Transverse colon (tissue), 4 donors: Measurements from ENCODE around the gene LTBP2. TPM values are rescaled to one million over a fixed set of nuclear protein-coding genes. Genes with fewer than 3 reads are reported as not detected.

Source experiments
- DNase-seq: peaks from one replicate; pipeline ENCODE4 v3.0.0-alpha.2; 2019
- H3K27ac ChIP-seq, 4 donors: fragments of 200-600 bp; sonication (generic); 2 replicates each; pipeline ENCODE4 v1.5.1; 2016 to 2018; ENCODE audit warnings: inconsistent platforms in 4 of 4
- H3K27me3 ChIP-seq: fragments of 200-600 bp; sonication (generic); 2 replicates; pipeline ENCODE4 v1.5.1; 2017; ENCODE audit warnings: inconsistent platforms
- H3K36me3 ChIP-seq, 4 donors: fragments of 200-600 bp; sonication (generic); 2 replicates each; pipeline ENCODE4 v1.5.1; 2017 to 2019; ENCODE audit warnings: inconsistent platforms in 4 of 4
- H3K4me1 ChIP-seq, 4 donors: fragments of 200-600 bp; sonication (generic); 2 replicates each; pipeline ENCODE4 v1.5.1; 2017 to 2020; ENCODE audit warnings: inconsistent platforms in 4 of 4
- H3K4me3 ChIP-seq, 4 donors: fragments of 200-600 bp; sonication (generic); 1 replicate in 1 of 4; 2 replicates in 3 of 4; pipeline versions ENCODE4 v1.5.1 to v1.6.1; 2017 to 2019; ENCODE audit warnings: inconsistent platforms in 4 of 4
- H3K9me3 ChIP-seq, 2 donors: fragments of 200-600 bp; sonication (generic); 2 replicates each; pipeline ENCODE4 v1.5.1; 2017 to 2019; ENCODE audit warnings: inconsistent platforms in 2 of 2
- EP300 ChIP-seq: sonication (generic); formaldehyde crosslinking; IDR thresholded peaks from one replicate; pipeline ENCODE4 v1.6.1; 2017; ENCODE audit warnings: antibody characterized with exemption, low read depth
- POLR2A ChIP-seq: fragments of 450-650 bp; IDR thresholded peaks from one replicate; pipeline ENCODE4 v1.6.1; 2016; ENCODE audit warnings: antibody characterized with exemption, mild to moderate bottlenecking, moderate library complexity
- POLR2AphosphoS5 ChIP-seq, 3 donors: sonication (generic); formaldehyde crosslinking; IDR thresholded peaks; one replicate each; pipeline ENCODE4 v1.6.1; 2016; ENCODE audit warnings: antibody characterized with exemption in 3 of 3
- WGBS, 2 donors: methylation state at CpG; one replicate each; pipeline ENCODE4 v1.1.5; 2018; ENCODE audit warnings: low coverage in 1 of 2; 5-methylcytosine and 5-hydroxymethylcytosine counted together
- in situ Hi-C, 4 donors: fragments of 200-750 bp; cut with MboI; loops; one replicate each; pipeline versions ENCODE4 v1.15.0 to v1.15.1; 2017; ENCODE audit warnings: low sequenced_read_pairs in 3 of 4, low pct_ligation_motif_present in 1 of 4, low pct_unique_long_range_greater_than_20kb in 1 of 4
- intact Hi-C: fragments of 100-400 bp; cut with DNase I; formaldehyde crosslinking; loops from one replicate; pipeline ENCODE4 v1.15.1; 2023; ENCODE audit warnings: low total_unique reads
- total RNA-seq, 4 donors: library from RNA; depleted of rRNA; stranded (reverse); fragments of >200 nt; gene quantifications; one replicate each; pipeline ENCODE4 v1.1.0, GENCODE V29; 2016
- TF ChIP-seq, protein P1 (sequence below), 5 experiments: fragments of 200-600 bp in 3 of 5; fragments of 450-650 bp in 2 of 5; sonication (generic) in 3 of 5; IDR thresholded peaks; 1 replicate in 2 of 5; 2 replicates in 3 of 5; pipeline ENCODE4 v1.5.1; 2016 to 2017; ENCODE audit warnings: antibody characterized with exemption in 5 of 5, inconsistent platforms in 3 of 5, mild to moderate bottlenecking in 2 of 5, moderate library complexity in 1 of 5

Gene LTBP2
- total RNA-seq, 4 donors from 2014 or later, result 9.7 to 15.3 (median 11.9) TPM

DNA sequence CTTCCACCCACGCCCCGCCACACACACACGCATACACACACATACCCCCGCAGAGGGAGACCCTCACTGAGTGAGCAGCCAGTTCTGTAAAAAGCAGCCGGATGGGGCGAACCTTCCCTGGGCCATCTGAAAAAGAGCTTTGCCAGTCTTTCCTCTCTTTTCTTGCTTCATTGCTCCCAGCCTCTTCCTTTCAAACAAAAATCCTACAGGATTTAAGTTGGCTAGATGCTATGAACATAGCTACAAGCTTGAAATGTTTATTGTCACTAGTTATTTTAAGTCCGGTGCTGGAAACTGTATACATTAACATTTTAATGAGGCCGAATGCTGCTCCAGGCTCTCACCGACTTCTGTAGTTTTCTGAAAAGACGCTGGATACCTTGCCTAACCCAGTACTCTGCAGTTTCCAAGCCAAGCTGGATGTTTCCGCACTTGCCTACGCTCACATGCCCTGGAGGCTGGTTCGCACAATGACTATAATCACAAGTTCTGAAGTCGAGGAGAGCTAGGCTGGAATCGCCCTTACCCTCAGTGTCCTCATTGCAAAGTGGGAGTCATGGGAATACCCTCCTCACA is 39.2 kb downstream of the LTBP2 start:
- Histone ChIP-seq H3K4me3 (peak overlapping the region in 1 of 4 donors; percentile 3), H3K9me3 (no peaks in the 10 kb centered on the region), H3K36me3 (no peaks in the 10 kb centered on the region), H3K27ac (peak overlapping the region; percentile 72 to 84 (median 76)), H3K4me1 (peaks cover 7 to 36% (median 14%) of the 10 kb centered on the region in 4 donors), H3K27me3 (no peaks in the 10 kb centered on the region)
- intact Hi-C loops (no loop called here), in situ Hi-C loops (no loop called here)
- TF ChIP-seq EP300 (no peak), POLR2A (no peak), POLR2AphosphoS5 (IDR thresholded peaks at IDR 0.05) (no peak)
- TF ChIP-seq, protein P1, sequence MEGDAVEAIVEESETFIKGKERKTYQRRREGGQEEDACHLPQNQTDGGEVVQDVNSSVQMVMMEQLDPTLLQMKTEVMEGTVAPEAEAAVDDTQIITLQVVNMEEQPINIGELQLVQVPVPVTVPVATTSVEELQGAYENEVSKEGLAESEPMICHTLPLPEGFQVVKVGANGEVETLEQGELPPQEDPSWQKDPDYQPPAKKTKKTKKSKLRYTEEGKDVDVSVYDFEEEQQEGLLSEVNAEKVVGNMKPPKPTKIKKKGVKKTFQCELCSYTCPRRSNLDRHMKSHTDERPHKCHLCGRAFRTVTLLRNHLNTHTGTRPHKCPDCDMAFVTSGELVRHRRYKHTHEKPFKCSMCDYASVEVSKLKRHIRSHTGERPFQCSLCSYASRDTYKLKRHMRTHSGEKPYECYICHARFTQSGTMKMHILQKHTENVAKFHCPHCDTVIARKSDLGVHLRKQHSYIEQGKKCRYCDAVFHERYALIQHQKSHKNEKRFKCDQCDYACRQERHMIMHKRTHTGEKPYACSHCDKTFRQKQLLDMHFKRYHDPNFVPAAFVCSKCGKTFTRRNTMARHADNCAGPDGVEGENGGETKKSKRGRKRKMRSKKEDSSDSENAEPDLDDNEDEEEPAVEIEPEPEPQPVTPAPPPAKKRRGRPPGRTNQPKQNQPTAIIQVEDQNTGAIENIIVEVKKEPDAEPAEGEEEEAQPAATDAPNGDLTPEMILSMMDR (IDR thresholded peaks at IDR 0.05), result no peak
- DNase-seq, result no peak
- WGBS, 2 donors, result 63 to 71% methylated on average over 12 to 15 of the region's 15 CpGs

DNA sequence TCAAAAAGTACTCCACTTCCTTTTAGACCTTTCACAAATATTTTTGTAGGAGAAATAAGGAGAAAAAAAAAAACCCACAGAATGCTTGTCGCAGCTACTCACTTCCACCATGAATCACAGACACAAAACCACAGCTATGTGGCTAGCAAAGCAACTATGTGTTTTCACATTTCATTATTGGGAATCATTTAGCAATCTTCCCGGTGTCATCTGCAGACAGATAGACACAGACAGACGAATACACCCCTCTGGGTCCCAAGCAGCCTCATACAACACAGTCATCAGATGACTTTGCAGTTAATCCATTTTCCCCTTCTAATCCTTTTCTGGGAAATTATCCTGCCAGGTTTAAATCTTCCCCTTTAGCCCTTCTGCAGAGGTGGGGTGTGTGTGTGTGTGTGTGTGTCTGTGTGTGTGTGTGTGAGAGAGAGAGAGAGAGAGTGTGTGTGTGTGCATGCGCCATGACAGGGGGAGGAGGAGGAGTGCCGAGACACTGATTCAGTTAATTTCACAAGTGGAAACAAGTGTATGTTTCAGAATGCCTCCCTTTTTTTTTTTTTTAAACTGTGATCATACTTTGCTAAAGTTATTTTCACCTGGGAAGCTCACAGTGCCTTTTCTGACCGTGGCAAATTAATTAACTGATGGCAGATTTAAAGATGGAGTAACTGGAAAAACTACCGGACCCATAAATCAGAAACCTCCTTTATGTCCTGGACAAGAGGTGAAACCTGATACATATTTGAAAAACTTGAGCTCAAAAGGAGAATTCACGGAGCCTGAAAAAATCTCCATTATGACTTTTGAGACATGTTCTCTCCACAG is 39.9 kb downstream of the LTBP2 start:
- in situ Hi-C loops (no loop called here), intact Hi-C loops (no loop called here)
- H3K4me3 ChIP-seq, result peak overlapping the region in 1 of 4 donors; percentile 3
- 20 to 24% methylated on average over 8 of the region's 8 CpGs for WGBS, 2 donors
- no peaks in the 10 kb centered on the region for H3K27me3 ChIP-seq
- TF ChIP-seq POLR2AphosphoS5 (IDR thresholded peaks at IDR 0.05), result peak in 2 of 3 donors; percentile 6 to 26
- no peak for TF ChIP-seq EP300
- no peaks in the 10 kb centered on the region for H3K9me3 ChIP-seq
- peaks cover 6 to 35% (median 14%) of the 10 kb centered on the region in 4 donors for H3K4me1 ChIP-seq
- no peaks in the 10 kb centered on the region for H3K36me3 ChIP-seq
- H3K27ac ChIP-seq, result peak overlapping the region; percentile 72 to 84 (median 76)
- DNase-seq, result peak; percentile 21

DNA sequence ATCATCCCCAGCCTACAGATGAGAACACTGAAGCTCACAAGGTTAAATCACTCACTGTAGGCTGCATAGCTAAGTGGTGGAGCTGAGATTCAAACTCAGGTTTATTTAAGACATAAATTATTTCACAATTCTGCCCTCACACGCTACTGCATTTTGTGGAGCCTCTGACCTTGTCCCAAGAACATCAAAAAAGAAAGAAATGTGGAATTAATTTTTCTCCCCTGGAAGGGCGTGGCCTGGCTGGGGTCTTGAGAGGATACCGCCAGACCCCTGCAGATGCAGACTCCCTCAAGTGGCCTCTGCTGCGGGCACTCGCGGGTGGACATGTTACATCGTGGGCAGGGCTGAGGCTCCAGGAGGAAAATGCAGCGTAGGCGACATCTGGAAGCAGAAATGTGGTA is 40.6 kb downstream of the LTBP2 start:
- peaks cover 3 to 31% (median 14%) of the 10 kb centered on the region in 4 donors for H3K4me1 ChIP-seq
- H3K4me3 ChIP-seq, result no peak overlapping the region
- H3K9me3 ChIP-seq, result no peaks in the 10 kb centered on the region
- in situ Hi-C loops (no loop called here), intact Hi-C loops (no loop called here)
- no peaks in the 10 kb centered on the region for H3K27me3 ChIP-seq
- TF ChIP-seq POLR2A (no peak), EP300 (no peak), POLR2AphosphoS5 (IDR thresholded peaks at IDR 0.05) (no peak)
- TF ChIP-seq, protein P1 (IDR thresholded peaks at IDR 0.05), result no peak
- H3K36me3 ChIP-seq, result no peaks in the 10 kb centered on the region
- no peak for DNase-seq
- H3K27ac ChIP-seq, result peak overlapping the region; percentile 72 to 84 (median 76)
- WGBS, 2 donors, result 31 to 48% methylated on average over 4 to 9 of the region's 9 CpGs

DNA sequence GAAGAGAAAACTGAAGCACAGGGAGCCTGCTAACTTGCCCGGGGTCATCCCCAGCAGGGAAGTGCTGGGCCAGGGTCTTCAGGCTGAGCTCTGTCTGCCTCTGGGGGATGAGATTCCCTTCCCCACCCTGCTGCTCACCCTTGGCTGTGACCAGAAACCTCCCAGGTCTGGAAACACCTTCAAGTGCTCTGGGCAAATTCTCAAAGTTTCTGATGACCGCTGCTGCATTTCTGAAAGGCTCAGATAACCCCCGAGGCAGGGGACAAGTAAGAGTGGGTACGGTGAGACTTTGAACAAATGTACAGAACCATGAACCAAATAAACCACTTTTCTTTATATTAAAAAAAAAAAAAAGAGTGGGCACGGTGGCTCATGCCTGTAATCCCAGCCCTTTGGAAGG is 41.3 kb downstream of the LTBP2 start:
- TF ChIP-seq POLR2A (no peak), EP300 (no peak), POLR2AphosphoS5 (IDR thresholded peaks at IDR 0.05) (no peak)
- TF ChIP-seq, protein P1 (IDR thresholded peaks at IDR 0.05), result no peak
- DNase-seq, result no peak
- intact Hi-C loops (no loop called here), in situ Hi-C loops (no loop called here)
- Histone ChIP-seq H3K27me3 (no peaks in the 10 kb centered on the region), H3K4me1 (peaks cover 3 to 36% (median 16%) of the 10 kb centered on the region in 4 donors), H3K36me3 (no peaks in the 10 kb centered on the region), H3K4me3 (no peak overlapping the region), H3K27ac (peak overlapping the region; percentile 72 to 84 (median 76)), H3K9me3 (no peaks in the 10 kb centered on the region)
- WGBS, 2 donors, result 80% methylated on average over 5 of the region's 5 CpGs; no CpG with 5 or more reads in 1 of the 2 donors
